ENCODE data around the gene HMGXB4.
A peak's percentile ranks its signal among the peaks of the same experiment; 100 is the strongest.

The HMGXB4 gene

DNA sequence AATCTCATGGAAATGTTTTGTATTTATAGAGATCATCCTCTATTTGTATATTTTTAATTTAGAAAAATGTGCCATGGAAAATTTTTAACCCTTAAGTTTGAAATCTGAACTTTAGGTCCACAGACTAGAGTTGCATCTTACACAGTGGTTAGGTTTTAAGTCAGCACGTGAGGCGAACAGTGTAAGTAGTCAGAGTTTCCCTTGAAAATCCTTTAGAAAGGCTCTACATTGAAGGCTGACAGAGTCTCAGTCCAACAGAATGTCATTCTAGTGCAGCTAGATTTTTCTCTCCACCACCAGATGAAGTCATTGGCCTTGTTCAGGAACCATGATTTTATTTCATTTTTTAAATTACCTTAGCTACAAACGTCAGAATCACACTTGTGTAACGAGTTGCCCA, 18.7 kb downstream of the HMGXB4 start:
- H3K4me1 ChIP-seq (ENCODE audit: insufficient read depth, low read length): no peaks in the 10 kb centered on the region
- H3K9me3 ChIP-seq (ENCODE audit: control insufficient read depth, insufficient read depth, low read length): no peaks in the 10 kb centered on the region
- no peak overlapping the region for H3K9ac ChIP-seq (ENCODE audit: low read depth, low read length)
- peaks cover 13% of the 10 kb centered on the region for H3K36me3 ChIP-seq (ENCODE audit: insufficient read depth, low read length)

DNA sequence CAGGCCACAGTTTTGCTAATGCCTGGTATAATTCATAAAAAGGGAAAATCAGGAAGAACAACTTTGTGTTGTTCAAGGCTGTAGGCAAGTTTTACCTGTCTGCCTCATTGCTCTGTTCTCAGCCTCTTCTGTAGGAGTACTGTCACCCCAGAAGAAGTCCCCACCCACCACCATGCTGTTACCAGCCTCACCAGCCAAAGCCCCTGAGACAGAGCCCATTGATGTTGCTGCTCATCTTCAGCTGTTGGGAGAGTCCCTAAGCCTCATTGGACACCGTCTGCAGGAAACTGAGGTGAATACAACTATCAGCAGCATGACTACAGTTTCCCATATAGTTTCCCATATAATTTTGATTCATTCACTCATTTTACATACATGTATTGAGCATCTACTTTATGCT, 30.8 kb downstream of the HMGXB4 start:
- Histone ChIP-seq H3K4me1 (ENCODE audit: insufficient read depth, low read length) (no peaks in the 10 kb centered on the region), H3K36me3 (ENCODE audit: insufficient read depth, low read length) (peaks cover 25% of the 10 kb centered on the region), H3K9me3 (ENCODE audit: control insufficient read depth, insufficient read depth, low read length) (no peaks in the 10 kb centered on the region), H3K9ac (ENCODE audit: low read depth, low read length) (no peak overlapping the region)

DNA sequence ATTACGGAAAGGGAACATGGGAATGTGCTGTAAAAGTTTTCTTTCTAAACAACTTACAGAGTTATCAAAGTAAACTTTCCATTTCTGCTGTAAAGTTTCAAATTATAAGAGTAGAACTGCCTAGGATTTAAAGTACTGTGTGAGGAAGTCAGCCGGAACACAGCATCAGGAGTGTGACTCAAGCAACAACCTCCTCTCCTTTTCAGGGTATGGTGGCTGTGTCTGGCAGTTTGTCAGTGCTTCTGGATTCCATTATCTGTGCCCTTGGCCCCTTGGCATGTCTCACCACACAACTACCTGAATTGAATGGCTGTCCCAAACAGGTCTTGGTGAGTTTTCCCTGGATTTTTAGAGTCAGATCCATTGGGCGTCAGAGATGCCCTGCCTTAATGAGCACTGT, 35.5 kb downstream of the HMGXB4 start:
- peaks cover 19% of the 10 kb centered on the region for H3K36me3 ChIP-seq (ENCODE audit: insufficient read depth, low read length)

GRCh38 chr22:35296051-35296450, 38.8 kb downstream of the HMGXB4 start:
- Histone ChIP-seq H3K9ac (ENCODE audit: low read depth, low read length) (no peak overlapping the region), H3K36me3 (ENCODE audit: insufficient read depth, low read length) (peaks cover 19% of the 10 kb centered on the region), H3K9me3 (ENCODE audit: control insufficient read depth, insufficient read depth, low read length) (no peaks in the 10 kb centered on the region), H3K4me1 (ENCODE audit: insufficient read depth, low read length) (no peaks in the 10 kb centered on the region)

More for the DNA sequence above, 35.5 kb downstream of the HMGXB4 start:
- no peaks in the 10 kb centered on the region for H3K4me1 ChIP-seq (ENCODE audit: insufficient read depth, low read length)
- no peaks in the 10 kb centered on the region for H3K9me3 ChIP-seq (ENCODE audit: control insufficient read depth, insufficient read depth, low read length)
- no peak overlapping the region for H3K9ac ChIP-seq (ENCODE audit: low read depth, low read length)

- Histone ChIP-seq H3K9ac (ENCODE audit: low read depth, low read length) (peak overlapping the region; percentile 97), H3K36me3 (ENCODE audit: insufficient read depth, low read length) (peaks cover 2% of the 10 kb centered on the region; the same call in 1 of the 2 replicates), H3K4me1 (ENCODE audit: insufficient read depth, low read length) (no peaks in the 10 kb centered on the region), H3K9me3 (ENCODE audit: control insufficient read depth, insufficient read depth, low read length) (no peaks in the 10 kb centered on the region)
These were observed 42.0 kb downstream of the HMGXB4 start for GRCh38 chr22:35299217-35299672.

DNA sequence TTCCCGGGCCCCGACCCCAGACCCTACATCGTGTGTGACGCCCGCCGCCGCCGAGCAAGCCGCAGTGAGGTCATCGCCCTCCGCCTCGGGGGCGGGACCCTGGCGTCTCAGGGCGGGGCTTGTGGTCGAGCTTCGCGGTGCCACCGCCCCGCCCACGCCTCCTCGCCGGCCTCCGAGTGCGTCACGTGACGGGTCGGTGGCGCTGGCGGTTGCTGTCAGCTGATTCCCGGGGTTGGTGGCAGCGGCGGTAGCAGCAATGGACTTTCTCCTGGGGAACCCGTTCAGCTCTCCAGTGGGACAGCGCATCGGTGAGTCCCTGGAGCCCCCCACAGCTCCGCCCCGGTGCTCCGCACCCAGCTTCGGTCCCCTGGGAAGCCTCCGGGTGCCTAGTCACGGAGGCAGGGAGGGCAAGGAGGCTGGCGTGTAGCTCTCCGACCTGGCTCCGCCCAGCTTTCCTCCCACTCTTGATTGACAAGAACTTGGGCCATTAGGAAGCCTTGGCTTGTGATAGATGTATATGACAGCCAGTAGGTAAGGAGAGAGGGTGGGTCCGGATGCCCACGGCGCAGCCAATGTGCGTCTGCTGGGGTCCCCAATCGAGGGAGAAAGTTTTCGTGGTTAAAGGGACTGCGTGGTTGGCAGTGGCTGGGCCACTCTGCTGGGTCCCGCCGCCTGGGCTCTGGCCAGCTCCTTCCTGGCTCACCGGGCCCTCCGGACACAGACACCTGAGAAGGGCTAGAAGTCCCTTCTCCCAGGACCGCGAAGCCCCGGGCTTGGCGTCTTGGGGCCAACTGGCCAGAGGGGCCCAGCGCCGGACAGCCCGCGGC, 42.6 kb downstream of the HMGXB4 start, which contains the start of gene TOM1:
Gene TOM1 (plus strand): TSS at position 222 of the 827 bp plus-strand sequence. CDS start 35 bp downstream, at position 257.
- Histone ChIP-seq H3K9ac (ENCODE audit: low read depth, low read length) (peak within 1 kb of the TSS; percentile 97), H3K4me1 (ENCODE audit: insufficient read depth, low read length) (no peaks in the 10 kb centered on the region), H3K9me3 (ENCODE audit: control insufficient read depth, insufficient read depth, low read length) (no peaks in the 10 kb centered on the region), H3K36me3 (ENCODE audit: insufficient read depth, low read length) (no peaks in the 10 kb centered on the region; the same call in 1 of the 2 replicates)

DNA sequence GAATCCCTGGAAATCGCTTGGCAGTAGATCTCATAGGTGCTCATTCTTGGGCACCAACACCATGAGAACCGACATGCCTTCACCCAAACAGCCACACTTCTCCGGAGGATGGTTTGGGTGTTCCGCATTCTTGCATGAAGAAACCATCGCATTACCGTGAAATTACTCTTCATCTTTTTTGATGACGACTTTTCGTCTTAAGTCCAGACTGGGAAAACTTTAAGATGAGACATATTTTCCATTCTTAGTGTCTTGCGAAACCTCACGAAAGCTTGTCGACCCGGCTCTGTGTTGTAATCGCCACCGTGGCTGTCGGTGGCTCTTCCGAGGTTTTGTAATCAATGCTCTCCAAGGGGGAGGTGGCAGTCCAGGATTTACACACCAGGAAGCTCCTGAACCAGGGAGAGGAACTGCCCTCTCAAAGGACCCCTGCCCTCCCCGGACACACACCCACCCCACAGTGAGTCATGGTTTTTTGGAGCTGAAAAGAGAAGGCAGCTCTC, 44.1 kb downstream of the HMGXB4 start:
- Histone ChIP-seq H3K4me1 (ENCODE audit: insufficient read depth, low read length) (peaks cover 2% of the 10 kb centered on the region; the same call in 1 of the 2 replicates), H3K9me3 (ENCODE audit: control insufficient read depth, insufficient read depth, low read length) (no peaks in the 10 kb centered on the region), H3K9ac (ENCODE audit: low read depth, low read length) (no peak overlapping the region), H3K36me3 (ENCODE audit: insufficient read depth, low read length) (no peaks in the 10 kb centered on the region; the same call in 1 of the 2 replicates)

DNA sequence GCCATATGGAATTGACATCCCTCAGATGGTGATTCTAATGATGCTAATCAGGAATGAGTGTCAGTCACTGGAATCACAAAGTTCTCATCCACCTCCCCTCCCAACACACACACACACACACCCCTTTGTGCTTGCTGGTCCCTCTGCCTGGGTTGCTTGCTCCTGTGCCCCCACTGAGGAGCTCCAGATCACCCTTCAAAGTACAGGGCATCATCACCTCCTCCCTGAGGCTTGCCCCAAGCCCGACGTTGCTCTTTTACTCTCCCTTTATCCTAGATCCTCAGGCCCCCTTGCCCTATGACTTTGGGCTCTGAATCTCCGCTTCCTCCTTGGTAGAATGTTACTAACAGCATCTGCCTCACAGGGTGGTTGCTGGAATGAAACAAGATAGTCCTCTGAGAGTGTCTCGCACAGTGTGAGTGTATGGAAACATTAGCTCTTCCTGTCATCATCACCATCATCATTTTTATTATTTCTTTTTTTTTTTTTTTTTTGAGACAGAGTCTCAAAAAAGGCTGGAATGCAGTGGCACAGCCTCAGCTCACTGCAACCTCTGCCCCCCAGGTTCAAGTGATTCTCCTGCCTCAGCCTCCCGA, 45.8 kb downstream of the HMGXB4 start:
- peaks cover 5% of the 10 kb centered on the region; the same call in 1 of the 2 replicates for H3K4me1 ChIP-seq (ENCODE audit: insufficient read depth, low read length)
- no peak overlapping the region for H3K9ac ChIP-seq (ENCODE audit: low read depth, low read length)
- H3K9me3 ChIP-seq (ENCODE audit: control insufficient read depth, insufficient read depth, low read length): no peaks in the 10 kb centered on the region
- no peaks in the 10 kb centered on the region; the same call in 1 of the 2 replicates for H3K36me3 ChIP-seq (ENCODE audit: insufficient read depth, low read length)

- peaks cover 5% of the 10 kb centered on the region; the same call in 1 of the 2 replicates for H3K4me1 ChIP-seq (ENCODE audit: insufficient read depth, low read length)
- no peaks in the 10 kb centered on the region for H3K9me3 ChIP-seq (ENCODE audit: control insufficient read depth, insufficient read depth, low read length)
- no peak overlapping the region for H3K9ac ChIP-seq (ENCODE audit: low read depth, low read length)
- no peaks in the 10 kb centered on the region for H3K36me3 ChIP-seq (ENCODE audit: insufficient read depth, low read length)
These were observed 48.3 kb downstream of the HMGXB4 start for GRCh38 chr22:35305525-35306070.

DNA sequence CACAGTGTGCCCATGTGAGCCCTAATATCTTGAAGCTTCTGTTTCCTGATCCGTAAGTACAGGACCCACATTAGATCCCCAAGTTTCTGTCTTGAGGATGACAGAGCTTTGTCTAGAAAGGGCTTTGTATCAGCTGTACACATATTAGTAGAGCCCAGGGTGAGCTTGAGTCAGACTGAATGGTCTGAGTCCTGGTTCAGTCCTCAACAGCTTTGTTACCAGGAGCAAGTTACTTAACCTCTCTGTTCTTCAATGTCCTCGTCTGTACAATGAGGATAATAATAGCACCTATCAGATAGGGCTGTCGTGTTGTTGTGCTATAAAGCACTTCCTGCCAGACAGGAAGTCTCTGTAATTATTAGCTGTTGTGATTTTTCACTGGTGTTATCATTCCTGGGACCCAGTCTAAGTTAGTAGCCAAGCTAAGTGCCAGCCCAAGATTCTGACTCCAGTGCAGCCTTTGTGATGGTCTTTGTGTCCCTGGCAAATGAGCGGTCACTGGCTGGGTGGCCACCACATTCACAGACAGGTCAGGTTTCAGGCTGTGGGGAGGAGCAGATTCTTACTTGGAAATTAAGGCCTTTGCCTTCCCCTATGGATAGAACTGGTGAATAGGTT, 49.2 kb downstream of the HMGXB4 start:
- Histone ChIP-seq H3K36me3 (ENCODE audit: insufficient read depth, low read length) (no peaks in the 10 kb centered on the region), H3K9ac (ENCODE audit: low read depth, low read length) (no peak overlapping the region), H3K9me3 (ENCODE audit: control insufficient read depth, insufficient read depth, low read length) (no peaks in the 10 kb centered on the region), H3K4me1 (ENCODE audit: insufficient read depth, low read length) (peaks cover 5% of the 10 kb centered on the region; the same call in 1 of the 2 replicates)

GRCh38 chr22:35307372-35307771, 50.1 kb downstream of the HMGXB4 start:
- H3K9me3 ChIP-seq (ENCODE audit: control insufficient read depth, insufficient read depth, low read length): no peaks in the 10 kb centered on the region
- peaks cover 7% of the 10 kb centered on the region for H3K4me1 ChIP-seq (ENCODE audit: insufficient read depth, low read length)
- H3K9ac ChIP-seq (ENCODE audit: low read depth, low read length): no peak overlapping the region
- H3K36me3 ChIP-seq (ENCODE audit: insufficient read depth, low read length): no peaks in the 10 kb centered on the region

DNA sequence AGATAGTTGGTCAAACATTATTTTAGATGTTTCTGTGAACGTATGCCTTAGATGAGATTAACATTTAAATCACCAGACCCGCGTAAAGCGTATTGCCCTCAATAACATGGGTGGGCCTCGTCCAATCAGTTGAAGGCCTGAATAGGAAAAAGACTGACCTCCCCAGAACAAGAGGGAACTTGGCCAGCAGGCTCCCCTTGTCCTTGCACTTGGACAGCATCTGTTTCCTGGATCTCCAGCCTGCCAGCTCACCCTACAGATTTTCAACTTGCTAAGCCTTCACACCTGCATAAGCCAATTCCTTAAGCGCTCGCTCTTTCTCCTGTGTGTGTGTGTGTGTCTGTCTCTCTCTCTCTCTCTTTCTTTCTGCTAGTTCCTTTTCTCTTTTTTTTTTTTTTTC, 50.6 kb downstream of the HMGXB4 start:
- Histone ChIP-seq H3K9me3 (ENCODE audit: control insufficient read depth, insufficient read depth, low read length) (no peaks in the 10 kb centered on the region), H3K9ac (ENCODE audit: low read depth, low read length) (no peak overlapping the region), H3K36me3 (ENCODE audit: insufficient read depth, low read length) (no peaks in the 10 kb centered on the region), H3K4me1 (ENCODE audit: insufficient read depth, low read length) (peaks cover 11% of the 10 kb centered on the region)

DNA sequence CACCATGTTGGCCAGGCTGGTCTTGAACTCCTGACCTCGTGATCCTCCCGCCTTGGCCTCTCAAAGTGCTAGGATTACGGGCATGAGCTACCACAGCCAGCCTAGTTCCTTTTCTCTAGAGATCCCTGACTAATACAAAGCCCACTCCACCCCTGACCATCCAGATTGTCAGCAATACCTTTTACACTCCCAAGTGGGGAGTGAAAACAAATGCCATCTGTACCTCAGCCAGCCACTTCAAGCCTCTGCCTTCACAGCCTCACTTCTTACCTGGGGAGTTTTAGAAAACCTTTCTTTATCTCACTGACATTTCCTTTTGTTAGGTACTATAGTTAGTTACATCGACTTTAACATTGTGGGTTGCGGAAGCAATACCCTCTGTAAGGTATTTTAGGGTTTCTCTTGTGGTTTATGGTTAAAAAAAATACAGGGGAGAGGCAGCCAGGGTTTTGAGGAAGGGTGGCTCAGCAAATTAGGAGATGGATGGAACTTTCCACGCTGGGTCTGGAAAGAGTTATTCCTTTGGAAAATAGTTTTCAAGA, 51.3 kb downstream of the HMGXB4 start:
- Histone ChIP-seq H3K4me1 (ENCODE audit: insufficient read depth, low read length) (peaks cover 11% of the 10 kb centered on the region), H3K9ac (ENCODE audit: low read depth, low read length) (no peak overlapping the region), H3K9me3 (ENCODE audit: control insufficient read depth, insufficient read depth, low read length) (no peaks in the 10 kb centered on the region), H3K36me3 (ENCODE audit: insufficient read depth, low read length) (no peaks in the 10 kb centered on the region)
